Gastroesophageal sphincter (tissue), 4 donors: ENCODE measurements around the gene AFF3. TPM values are rescaled to one million over a fixed set of nuclear protein-coding genes. Genes with fewer than 3 reads are reported as not detected.

Experiments
- ATAC-seq: fragments of 150-250 bp; one replicate; pipeline ENCODE4 v1.9.1; 2016; ENCODE audit warnings: mild to moderate bottlenecking, moderate library complexity
- H3K27ac ChIP-seq, 4 donors: fragments of 200-600 bp; sonication (generic) in 3 of 4; 1 replicate in 3 of 4; 2 replicates in 1 of 4; pipeline ENCODE4 v1.5.1; 2016 to 2019
- H3K27me3 ChIP-seq: fragments of 200-600 bp; sonication (generic); one replicate; pipeline ENCODE4 v1.5.1; 2019
- H3K36me3 ChIP-seq, 2 donors: fragments of 200-600 bp; sonication (generic); one replicate each; pipeline ENCODE4 v1.5.1; 2019; ENCODE audit warnings: control low read depth in 1 of 2
- H3K4me1 ChIP-seq, 3 donors: fragments of 200-600 bp; sonication (generic); 1 replicate in 2 of 3; 2 replicates in 1 of 3; pipeline ENCODE4 v1.5.1; 2016 to 2019; ENCODE audit warnings: control low read depth in 2 of 3
- H3K4me3 ChIP-seq, 2 donors: fragments of 200-600 bp; sonication (generic); one replicate each; pipeline ENCODE4 v1.5.1; 2019; ENCODE audit warnings: mild to moderate bottlenecking in 1 of 2, moderate library complexity in 1 of 2
- H3K9me3 ChIP-seq, 3 donors: fragments of 200-600 bp; sonication (generic); one replicate each; pipeline ENCODE4 v1.5.1; 2017 to 2019; ENCODE audit warnings: control low read depth in 2 of 3
- EP300 ChIP-seq: sonication (generic); formaldehyde crosslinking; IDR thresholded peaks from one replicate; pipeline ENCODE4 v1.6.1; 2017; ENCODE audit warnings: antibody characterized with exemption, mild to moderate bottlenecking
- POLR2A ChIP-seq, 2 donors: fragments of 450-650 bp; IDR thresholded peaks; one replicate each; pipeline ENCODE4 v1.6.1; 2017; ENCODE audit warnings: antibody characterized with exemption in 2 of 2, mild to moderate bottlenecking in 2 of 2, moderate library complexity in 1 of 2
- POLR2AphosphoS5 ChIP-seq: sonication (generic); formaldehyde crosslinking; IDR thresholded peaks from one replicate; pipeline ENCODE4 v1.6.1; 2017; ENCODE audit warnings: antibody characterized with exemption
- whole genome bisulfite sequencing, 2 donors: methylation state at CpG; one replicate each; pipeline ENCODE4 v1.1.5; 2018; ENCODE audit warnings: low coverage in 1 of 2; 5-methylcytosine and 5-hydroxymethylcytosine counted together
- total RNA-seq, 4 donors: library from RNA; depleted of rRNA; stranded (reverse); fragments of >200 nt; gene quantifications; one replicate each; pipeline ENCODE4 v1.1.0, GENCODE V29; 2016
- TF ChIP-seq, protein P1 (sequence below), 4 experiments: fragments of 200-600 bp in 2 of 4; fragments of 450-650 bp in 2 of 4; sonication (generic) in 1 of 4; IDR thresholded peaks; one replicate each; pipeline ENCODE4 v1.5.1; 2017 to 2019; ENCODE audit warnings: antibody characterized with exemption in 4 of 4, mild to moderate bottlenecking in 2 of 4, moderate library complexity in 2 of 4

The AFF3 gene
- total RNA-seq, 4 donors from 2014 or later = 15.4 to 74.8 (median 37.7) TPM

DNA sequence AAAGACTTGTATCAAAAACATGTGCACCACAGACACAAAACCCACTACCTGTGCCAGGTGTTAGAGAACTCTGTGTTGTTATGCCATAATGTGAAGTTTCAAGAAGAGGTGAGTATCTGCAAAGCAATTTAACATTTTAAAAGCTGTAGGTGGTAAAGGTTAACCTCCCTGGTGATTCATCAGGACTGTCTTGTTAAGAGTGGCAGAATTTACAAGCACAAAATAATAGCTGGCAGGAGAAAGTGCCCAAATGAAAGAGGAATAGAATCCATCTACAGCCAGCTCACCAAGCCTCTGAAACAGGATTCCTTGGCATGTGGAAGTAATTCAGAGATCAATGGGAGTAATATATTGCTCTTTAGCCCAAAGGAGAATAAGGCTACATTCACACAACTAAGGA, 230.7 kb downstream of the AFF3 start:
- no peak for ATAC-seq
- H3K4me3 ChIP-seq = no peak overlapping the region
- H3K9me3 ChIP-seq = no peaks in the 10 kb centered on the region
- H3K36me3 ChIP-seq = no peaks in the 10 kb centered on the region
- no peak overlapping the region for H3K27ac ChIP-seq
- no peak for TF ChIP-seq POLR2A (IDR thresholded peaks at IDR 0.05)
- TF ChIP-seq POLR2AphosphoS5 = no peak
- TF ChIP-seq EP300 = no peak
- TF ChIP-seq, protein P1, sequence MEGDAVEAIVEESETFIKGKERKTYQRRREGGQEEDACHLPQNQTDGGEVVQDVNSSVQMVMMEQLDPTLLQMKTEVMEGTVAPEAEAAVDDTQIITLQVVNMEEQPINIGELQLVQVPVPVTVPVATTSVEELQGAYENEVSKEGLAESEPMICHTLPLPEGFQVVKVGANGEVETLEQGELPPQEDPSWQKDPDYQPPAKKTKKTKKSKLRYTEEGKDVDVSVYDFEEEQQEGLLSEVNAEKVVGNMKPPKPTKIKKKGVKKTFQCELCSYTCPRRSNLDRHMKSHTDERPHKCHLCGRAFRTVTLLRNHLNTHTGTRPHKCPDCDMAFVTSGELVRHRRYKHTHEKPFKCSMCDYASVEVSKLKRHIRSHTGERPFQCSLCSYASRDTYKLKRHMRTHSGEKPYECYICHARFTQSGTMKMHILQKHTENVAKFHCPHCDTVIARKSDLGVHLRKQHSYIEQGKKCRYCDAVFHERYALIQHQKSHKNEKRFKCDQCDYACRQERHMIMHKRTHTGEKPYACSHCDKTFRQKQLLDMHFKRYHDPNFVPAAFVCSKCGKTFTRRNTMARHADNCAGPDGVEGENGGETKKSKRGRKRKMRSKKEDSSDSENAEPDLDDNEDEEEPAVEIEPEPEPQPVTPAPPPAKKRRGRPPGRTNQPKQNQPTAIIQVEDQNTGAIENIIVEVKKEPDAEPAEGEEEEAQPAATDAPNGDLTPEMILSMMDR (IDR thresholded peaks at IDR 0.05) = no peak
- H3K4me1 ChIP-seq = no peaks in the 10 kb centered on the region
- H3K27me3 ChIP-seq = no peaks in the 10 kb centered on the region

DNA sequence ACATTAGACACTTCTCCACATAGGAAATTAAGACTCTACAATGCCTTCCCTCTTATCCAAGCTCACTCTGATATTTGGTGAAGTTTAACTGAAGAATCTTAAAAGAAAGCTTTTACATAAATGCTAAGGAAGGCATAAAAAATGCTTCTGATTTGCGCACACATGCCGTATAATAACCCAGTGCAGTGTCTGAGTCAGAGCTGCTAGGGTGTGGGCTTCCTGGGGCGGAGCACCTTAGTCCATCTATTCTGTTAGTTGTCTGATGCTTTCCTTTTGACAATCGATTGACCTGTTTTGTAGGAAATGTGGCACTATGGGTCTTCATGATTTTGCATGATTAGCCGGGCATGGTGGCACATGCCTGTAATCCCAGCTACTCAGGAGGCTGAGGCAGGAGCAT, 231.5 kb downstream of the AFF3 start:
- H3K9me3 ChIP-seq = no peaks in the 10 kb centered on the region
- H3K27me3 ChIP-seq = no peaks in the 10 kb centered on the region
- H3K27ac ChIP-seq = no peak overlapping the region
- TF ChIP-seq EP300 (no peak), POLR2A (IDR thresholded peaks at IDR 0.05) (no peak), POLR2AphosphoS5 (no peak)
- TF ChIP-seq, protein P1 (IDR thresholded peaks at IDR 0.05) = no peak
- H3K4me3 ChIP-seq = no peak overlapping the region
- WGBS, 2 donors = 88 to 93% methylated on average over 4 of the region's 5 CpGs
- H3K4me1 ChIP-seq = no peaks in the 10 kb centered on the region
- ATAC-seq = no peak
- H3K36me3 ChIP-seq = no peaks in the 10 kb centered on the region

DNA sequence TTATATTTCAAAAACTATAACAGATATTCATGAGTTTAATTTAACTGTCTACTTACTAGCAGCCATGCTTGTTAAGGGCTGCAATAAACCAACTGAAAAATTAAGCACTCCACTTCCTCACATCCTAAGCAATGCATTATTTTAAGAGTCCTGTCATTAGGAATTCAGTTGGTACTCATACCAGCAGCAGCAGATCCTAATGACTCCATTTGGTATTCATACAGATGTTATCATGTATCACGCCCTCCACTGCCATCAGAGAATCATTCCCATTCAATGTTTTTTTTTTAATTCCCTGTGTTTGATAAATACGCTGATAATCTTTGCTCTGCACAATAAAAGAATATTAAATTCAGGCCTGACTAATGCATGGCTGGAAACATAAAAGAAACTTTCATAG, 236.8 kb downstream of the AFF3 start:
- Histone ChIP-seq H3K9me3 (no peaks in the 10 kb centered on the region), H3K4me1 (no peaks in the 10 kb centered on the region), H3K4me3 (no peak overlapping the region), H3K36me3 (no peaks in the 10 kb centered on the region), H3K27me3 (no peaks in the 10 kb centered on the region), H3K27ac (no peak overlapping the region)
- no peak for ATAC-seq
- TF ChIP-seq POLR2AphosphoS5 (no peak), EP300 (no peak), POLR2A (IDR thresholded peaks at IDR 0.05) (no peak)
- TF ChIP-seq, protein P1 (IDR thresholded peaks at IDR 0.05) = no peak
- WGBS, 2 donors = 80 to 91% methylated on average over 1 to 2 of the region's 2 CpGs

DNA sequence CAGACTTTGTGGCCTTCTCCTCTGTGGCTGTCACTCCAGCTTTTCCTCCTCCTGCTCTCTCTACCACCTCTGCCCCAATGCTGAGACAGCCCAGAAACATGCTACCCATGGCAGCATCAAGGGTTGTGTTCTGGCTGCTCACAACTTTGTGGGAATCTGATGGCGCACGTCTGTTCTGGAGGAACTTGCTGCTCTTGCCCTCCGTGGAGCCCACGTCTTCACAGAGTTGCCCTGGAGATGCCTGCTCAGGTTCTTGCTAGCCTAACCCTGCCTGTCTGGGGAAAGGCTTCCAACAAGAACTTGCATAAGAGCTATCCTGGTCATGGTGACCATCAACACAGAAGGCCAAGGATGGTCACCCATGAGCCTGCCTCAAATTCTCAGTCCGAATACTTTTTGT, 237.4 kb downstream of the AFF3 start:
- Histone ChIP-seq H3K9me3 (no peaks in the 10 kb centered on the region), H3K36me3 (no peaks in the 10 kb centered on the region), H3K27me3 (no peaks in the 10 kb centered on the region), H3K4me3 (no peak overlapping the region), H3K27ac (no peak overlapping the region), H3K4me1 (no peaks in the 10 kb centered on the region)
- no peak for ATAC-seq
- TF ChIP-seq EP300 (no peak), POLR2AphosphoS5 (no peak), POLR2A (IDR thresholded peaks at IDR 0.05) (no peak)
- TF ChIP-seq, protein P1 (IDR thresholded peaks at IDR 0.05) = no peak
- WGBS, 2 donors = 95 to 100% methylated on average over 4 to 5 of the region's 5 CpGs

DNA sequence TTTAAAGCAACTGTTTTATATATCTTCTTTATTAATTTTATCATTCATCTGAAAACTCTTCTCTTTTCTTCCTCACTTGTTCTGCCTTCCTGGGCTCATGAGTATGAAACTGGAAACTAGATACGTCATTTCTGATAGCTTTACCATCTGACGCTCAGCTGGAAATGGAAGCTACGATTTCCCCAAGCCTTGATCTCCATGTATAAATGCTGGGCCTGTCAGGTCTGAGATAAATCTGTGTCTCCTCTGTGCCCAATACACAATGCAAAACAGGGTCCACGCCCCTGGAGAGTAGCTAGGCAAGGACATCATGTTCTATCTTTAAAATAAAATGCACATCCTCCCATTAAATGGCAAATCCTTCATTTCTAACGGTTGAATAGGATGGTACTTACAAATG, 238.4 kb downstream of the AFF3 start:
- Histone ChIP-seq H3K27me3 (no peaks in the 10 kb centered on the region), H3K27ac (no peak overlapping the region), H3K4me3 (no peak overlapping the region), H3K36me3 (no peaks in the 10 kb centered on the region), H3K4me1 (no peaks in the 10 kb centered on the region), H3K9me3 (no peaks in the 10 kb centered on the region)
- TF ChIP-seq, protein P1 (IDR thresholded peaks at IDR 0.05) = no peak
- TF ChIP-seq POLR2A (IDR thresholded peaks at IDR 0.05) (no peak), EP300 (no peak), POLR2AphosphoS5 (no peak)
- WGBS, 2 donors = 70 to 71% methylated on average over 4 to 5 of the region's 5 CpGs
- no peak for ATAC-seq
